Glutamatergic neuron (in vitro differentiated cells): ENCODE results near the gene POLR3B. TPM values are rescaled to one million over a fixed set of nuclear protein-coding genes. Genes with fewer than 3 reads are reported as not detected.

Experiments used
- DNase-seq: peaks from one replicate; pipeline ENCODE4 v3.0.0; 2022
- H3K27ac Mint-ChIP-seq: one replicate; pipeline ENCODE4 v1.8.0; 2020; ENCODE audit warnings: mild to moderate bottlenecking, mixed read lengths, inconsistent platforms; ENCODE audit not compliant: unreplicated experiment
- H3K27me3 Mint-ChIP-seq: one replicate; pipeline ENCODE4 v1.8.0; 2020; ENCODE audit warnings: mild to moderate bottlenecking, moderate library complexity, mixed read lengths, inconsistent platforms; ENCODE audit not compliant: unreplicated experiment
- H3K36me3 Mint-ChIP-seq: one replicate; pipeline ENCODE4 v1.8.0; 2020; ENCODE audit warnings: mild to moderate bottlenecking, mixed read lengths, inconsistent platforms; ENCODE audit not compliant: unreplicated experiment
- H3K4me1 Mint-ChIP-seq: one replicate; pipeline ENCODE4 v1.8.0; 2020; ENCODE audit warnings: mild to moderate bottlenecking, low read depth, mixed read lengths, inconsistent platforms; ENCODE audit not compliant: unreplicated experiment
- H3K4me3 Mint-ChIP-seq: one replicate; pipeline ENCODE4 v1.8.0; 2020; ENCODE audit warnings: mild to moderate bottlenecking, mixed read lengths, inconsistent platforms; ENCODE audit not compliant: unreplicated experiment
- H3K9me3 Mint-ChIP-seq: one replicate; pipeline ENCODE4 v1.8.0; 2020; ENCODE audit warnings: mild to moderate bottlenecking, moderate library complexity, mixed read lengths, inconsistent platforms; ENCODE audit not compliant: unreplicated experiment
- total RNA-seq: library from RNA; stranded (reverse); fragmentation: NEBNext Ultra II Directional; extraction: Animal tissue kit (Norgen Biotek cat#: 25700); gene quantifications from one replicate; pipeline ENCODE4 v1.2.1, GENCODE V29; 2021; ENCODE audit not compliant: unreplicated experiment
- TF ChIP-seq, protein P1 (sequence below): fragments of 200-600 bp; sonication (generic); IDR thresholded peaks from one replicate; pipeline ENCODE4 v1.5.0; 2021; ENCODE audit not compliant: partially characterized antibody, unreplicated experiment

POLR3B gene
- total RNA-seq, 1 donor from 2014 or later, result 12.1 TPM

- peaks cover 5% of the 10 kb centered on the region for H3K27me3 Mint-ChIP-seq
- no peak overlapping the region for H3K27ac Mint-ChIP-seq
- H3K36me3 Mint-ChIP-seq, result no peaks in the 10 kb centered on the region
- TF ChIP-seq, protein P1, sequence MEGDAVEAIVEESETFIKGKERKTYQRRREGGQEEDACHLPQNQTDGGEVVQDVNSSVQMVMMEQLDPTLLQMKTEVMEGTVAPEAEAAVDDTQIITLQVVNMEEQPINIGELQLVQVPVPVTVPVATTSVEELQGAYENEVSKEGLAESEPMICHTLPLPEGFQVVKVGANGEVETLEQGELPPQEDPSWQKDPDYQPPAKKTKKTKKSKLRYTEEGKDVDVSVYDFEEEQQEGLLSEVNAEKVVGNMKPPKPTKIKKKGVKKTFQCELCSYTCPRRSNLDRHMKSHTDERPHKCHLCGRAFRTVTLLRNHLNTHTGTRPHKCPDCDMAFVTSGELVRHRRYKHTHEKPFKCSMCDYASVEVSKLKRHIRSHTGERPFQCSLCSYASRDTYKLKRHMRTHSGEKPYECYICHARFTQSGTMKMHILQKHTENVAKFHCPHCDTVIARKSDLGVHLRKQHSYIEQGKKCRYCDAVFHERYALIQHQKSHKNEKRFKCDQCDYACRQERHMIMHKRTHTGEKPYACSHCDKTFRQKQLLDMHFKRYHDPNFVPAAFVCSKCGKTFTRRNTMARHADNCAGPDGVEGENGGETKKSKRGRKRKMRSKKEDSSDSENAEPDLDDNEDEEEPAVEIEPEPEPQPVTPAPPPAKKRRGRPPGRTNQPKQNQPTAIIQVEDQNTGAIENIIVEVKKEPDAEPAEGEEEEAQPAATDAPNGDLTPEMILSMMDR, result no peak
- no peaks in the 10 kb centered on the region for H3K9me3 Mint-ChIP-seq
- H3K4me1 Mint-ChIP-seq, result peaks cover 5% of the 10 kb centered on the region
- H3K4me3 Mint-ChIP-seq, result no peak overlapping the region
- no peak for DNase-seq
Observed at GRCh38 chr12:106521901-106522300, 164.4 kb downstream of the POLR3B start.

GRCh38 chr12:106522708-106523107 is 165.2 kb downstream of the POLR3B start:
- Mint-ChIP-seq H3K27ac (no peak overlapping the region), H3K36me3 (no peaks in the 10 kb centered on the region), H3K27me3 (peaks cover 5% of the 10 kb centered on the region), H3K9me3 (no peaks in the 10 kb centered on the region), H3K4me1 (peaks cover 1% of the 10 kb centered on the region), H3K4me3 (no peak overlapping the region)
- TF ChIP-seq, protein P1, result no peak
- no peak for DNase-seq

- no peaks in the 10 kb centered on the region for H3K36me3 Mint-ChIP-seq
- no peaks in the 10 kb centered on the region for H3K4me1 Mint-ChIP-seq
- DNase-seq, result no peak
- H3K9me3 Mint-ChIP-seq, result peaks cover 2% of the 10 kb centered on the region
- peaks cover 3% of the 10 kb centered on the region for H3K27me3 Mint-ChIP-seq
- no peak overlapping the region for H3K27ac Mint-ChIP-seq
- TF ChIP-seq, protein P1, result no peak
- H3K4me3 Mint-ChIP-seq, result no peak overlapping the region
Observed at GRCh38 chr12:106527356-106527755, 169.8 kb downstream of the POLR3B start.

DNA sequence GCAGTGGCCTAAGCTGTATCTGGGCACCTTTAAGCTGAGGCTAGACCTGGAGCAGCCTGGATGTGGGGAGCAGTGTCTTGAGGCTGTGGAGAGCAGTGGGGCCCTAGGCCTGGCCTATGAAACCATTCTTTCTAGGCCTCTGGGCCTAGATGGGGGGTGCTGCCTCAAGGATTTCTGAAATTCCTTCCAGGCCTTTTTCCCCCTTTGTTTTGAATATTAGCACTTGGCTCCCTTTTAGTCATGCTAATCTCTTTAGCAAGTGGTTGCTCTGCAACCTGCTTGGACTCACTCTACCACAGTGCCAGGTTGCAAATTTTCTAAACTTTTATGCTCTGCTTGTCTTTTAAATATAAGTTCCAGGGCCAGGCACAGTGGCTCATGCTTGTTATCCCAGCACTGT is 183.7 kb downstream of the POLR3B start:
- Mint-ChIP-seq H3K9me3 (peaks cover 6% of the 10 kb centered on the region), H3K36me3 (peaks cover 5% of the 10 kb centered on the region), H3K4me3 (no peak overlapping the region), H3K27ac (no peak overlapping the region), H3K27me3 (peaks cover 3% of the 10 kb centered on the region), H3K4me1 (peaks cover 5% of the 10 kb centered on the region)
- DNase-seq, result no peak
- TF ChIP-seq, protein P1, result no peak

DNA sequence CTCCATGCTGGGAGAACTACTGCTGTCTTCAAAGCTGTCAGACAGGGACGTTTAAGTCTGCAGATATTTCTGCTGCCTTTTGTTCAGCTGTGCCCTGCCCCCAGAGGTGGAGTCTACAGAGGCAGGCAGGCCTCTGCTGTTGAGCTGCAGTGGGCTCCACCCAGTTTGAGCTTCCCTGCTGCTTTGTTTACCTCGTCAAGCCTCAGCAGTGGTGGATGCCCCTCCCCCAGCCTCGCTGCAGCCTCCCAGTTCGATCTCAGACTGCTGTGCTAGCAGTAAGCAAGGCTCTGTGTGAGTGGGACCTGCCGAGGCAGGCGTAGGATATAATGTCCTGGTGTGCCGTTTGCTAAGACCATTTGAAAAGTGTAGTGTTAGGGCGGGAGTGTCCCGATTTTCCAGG is 193.9 kb downstream of the POLR3B start:
- Mint-ChIP-seq H3K27me3 (peaks cover 4% of the 10 kb centered on the region), H3K4me3 (no peak overlapping the region), H3K27ac (no peak overlapping the region), H3K36me3 (peaks cover 6% of the 10 kb centered on the region), H3K4me1 (no peaks in the 10 kb centered on the region), H3K9me3 (peaks cover 4% of the 10 kb centered on the region)
- TF ChIP-seq, protein P1, result no peak
- no peak for DNase-seq
